IMR-90 (cell line): Measurements from ENCODE around the gene DUSP22. TPM values are rescaled to one million over a fixed set of nuclear protein-coding genes. Genes with fewer than 3 reads are reported as not detected.

ENCODE experiments used
- ATAC-seq: fragments of 200-7000 bp; cut with Tn5 transposase; 2 replicates; pipeline ENCODE4 v1.9.1; 2020; ENCODE audit warnings: low read depth, mild to moderate bottlenecking, moderate library complexity
- BruUV-seq: library from RNA; stranded (reverse); fragments of 400-500 nt; replicated peaks from 2 replicates; lab custom pipeline; 2021; lab: Mats Ljungman, UMichigan
- CTCF ChIA-PET: fragments of 300-600 bp; formaldehyde crosslinking; extraction: SDS; loops from one replicate; lab custom pipeline; 2021; ENCODE audit warnings: antibody characterized with exemption; lab: Yijun Ruan, JAX
- POLR2A ChIA-PET: fragments of 300-600 bp; sonication (Branson Sonifier 250); formaldehyde crosslinking; loops from one replicate; lab custom pipeline; 2022; ENCODE audit warnings: antibody characterized with exemption; ENCODE audit not compliant: unreplicated experiment; lab: Charles Lee
- DNase-seq: peaks from one replicate; pipeline ENCODE4 v3.0.0; 2013
- H2AFZ ChIP-seq: replicated peaks from 2 replicates; pipeline ENCODE3; 2013; ENCODE audit warnings: low read length, mild to moderate bottlenecking; ENCODE audit not compliant: poor library complexity
- H2AK5ac ChIP-seq: 2 replicates; pipeline ENCODE4 v1.6.1; 2013; ENCODE audit warnings: low read depth, low read length, inconsistent platforms
- H2AK9ac ChIP-seq: replicated peaks from 2 replicates; pipeline ENCODE3; 2013; ENCODE audit warnings: mild to moderate bottlenecking, low read depth, low read length, moderate library complexity; ENCODE audit not compliant: poor library complexity
- H2BK120ac ChIP-seq: 2 replicates; pipeline ENCODE4 v1.6.1; 2013; ENCODE audit warnings: low read depth, low read length, inconsistent platforms
- H2BK15ac ChIP-seq: 3 replicates; pipeline ENCODE4 v1.6.1; 2013; ENCODE audit warnings: low read depth, low read length, inconsistent platforms
- H2BK20ac ChIP-seq: 2 replicates; pipeline ENCODE4 v1.6.1; 2013; ENCODE audit warnings: low read depth, mild to moderate bottlenecking, inconsistent platforms, low read length, moderate library complexity
- H2BK5ac ChIP-seq: 2 replicates; pipeline ENCODE4 v1.6.1; 2013; ENCODE audit warnings: mild to moderate bottlenecking, low read depth, low read length, inconsistent platforms; ENCODE audit not compliant: poor library complexity, severe bottlenecking
- H3K14ac ChIP-seq: replicated peaks from 2 replicates; pipeline ENCODE4 v1.6.1; 2013; ENCODE audit warnings: low read depth, low read length, inconsistent platforms
- H3K18ac ChIP-seq: 2 replicates; pipeline ENCODE4 v1.6.1; 2013; ENCODE audit warnings: low read depth, low read length, control low read depth
- H3K23ac ChIP-seq: 2 replicates; pipeline ENCODE4 v1.6.1; 2013; ENCODE audit warnings: low read depth, low read length, inconsistent platforms
- H3K27ac ChIP-seq: 2 replicates; pipeline ENCODE4 v1.5.1; 2013; ENCODE audit warnings: mild to moderate bottlenecking, control low read depth, low read length; ENCODE audit not compliant: insufficient read depth
- H3K27me3 ChIP-seq: 2 replicates; pipeline ENCODE4 v1.6.1; 2013; ENCODE audit warnings: low read length; ENCODE audit not compliant: control insufficient read depth, insufficient read depth
- H3K36me3 ChIP-seq: 2 replicates; pipeline ENCODE4 v1.6.1; 2013; ENCODE audit warnings: low read length, mixed read lengths; ENCODE audit not compliant: control insufficient read depth, insufficient read depth
- H3K4ac ChIP-seq: 2 replicates; pipeline ENCODE4 v1.6.1; 2013; ENCODE audit warnings: low read depth, low read length, inconsistent platforms
- H3K4me1 ChIP-seq: 2 replicates; pipeline ENCODE4 v1.6.1; 2013; ENCODE audit warnings: low read length, mixed read lengths; ENCODE audit not compliant: control insufficient read depth, insufficient read depth
- H3K4me2 ChIP-seq: 2 replicates; pipeline ENCODE4 v1.6.1; 2013; ENCODE audit warnings: low read depth, mild to moderate bottlenecking, control low read depth, low read length, moderate library complexity
- H3K4me3 ChIP-seq: 2 replicates; pipeline ENCODE4 v1.5.1; 2013; ENCODE audit warnings: low read depth, mild to moderate bottlenecking, control low read depth, low read length, moderate library complexity; ENCODE audit not compliant: insufficient read depth
- H3K56ac ChIP-seq: 2 replicates; pipeline ENCODE4 v1.6.1; 2013; ENCODE audit warnings: low read length, inconsistent platforms; ENCODE audit not compliant: insufficient read depth; ENCODE audit errors: extremely low read depth
- H3K79me1 ChIP-seq, 2 experiments: 2 replicates each; pipeline ENCODE4 v1.6.1; 2013; ENCODE audit warnings: low read length in 2 of 2, inconsistent platforms in 1 of 2, low read depth in 1 of 2
- H3K9ac ChIP-seq: 2 replicates; pipeline ENCODE4 v1.6.1; 2013; ENCODE audit warnings: low read depth, low read length, control low read depth
- H3K9me1 ChIP-seq: 2 replicates; pipeline ENCODE4 v1.6.1; 2013; ENCODE audit warnings: low read length, inconsistent platforms; ENCODE audit not compliant: insufficient read depth
- H3K9me3 ChIP-seq: 2 replicates; pipeline ENCODE4 v1.6.1; 2013; ENCODE audit warnings: low read length; ENCODE audit not compliant: control insufficient read depth, insufficient read depth
- H4K20me1 ChIP-seq: 2 replicates; pipeline ENCODE4 v1.6.1; 2013; ENCODE audit warnings: low read length, inconsistent platforms; ENCODE audit not compliant: insufficient read depth
- H4K5ac ChIP-seq: 2 replicates; pipeline ENCODE4 v1.6.1; 2013; ENCODE audit warnings: mild to moderate bottlenecking, low read depth, low read length, control low read depth
- H4K8ac ChIP-seq, 2 experiments: 2 replicates each; pipeline ENCODE4 v1.6.1; 2013; ENCODE audit warnings: low read depth in 2 of 2, low read length in 2 of 2, control low read depth in 1 of 2, inconsistent platforms in 1 of 2
- H4K91ac ChIP-seq: 2 replicates; pipeline ENCODE4 v1.6.1; 2013; ENCODE audit warnings: low read depth, low read length, inconsistent platforms; ENCODE audit not compliant: insufficient read depth
- BHLHE40 ChIP-seq: fragments of 150-350 bp; IDR thresholded peaks from 2 replicates; pipeline ENCODE4 v1.6.1; 2016; ENCODE audit warnings: mild to moderate bottlenecking, low read depth, low read length
- CHD1 ChIP-seq: IDR thresholded peaks from 2 replicates; pipeline ENCODE4 v1.6.1; 2012; ENCODE audit warnings: low read depth, low read length, improper control_type of control experiment
- FOS ChIP-seq: fragments of 150-350 bp; IDR thresholded peaks from 2 replicates; pipeline ENCODE4 v1.6.1; 2016; ENCODE audit warnings: low read depth, low read length
- NFE2L2 ChIP-seq: fragments of 150-350 bp; IDR thresholded peaks from 2 replicates; pipeline ENCODE4 v1.6.1; 2016; ENCODE audit warnings: low read depth, mild to moderate bottlenecking, low read length
- POLR2A ChIP-seq: IDR thresholded peaks from 2 replicates; pipeline ENCODE4 v1.6.1; 2012; ENCODE audit warnings: mild to moderate bottlenecking, low read depth, low read length
- RAD21 ChIP-seq: IDR thresholded peaks from 2 replicates; pipeline ENCODE4 v1.6.1; 2012; ENCODE audit warnings: low read length, improper control_type of control experiment
- WGBS, 2 experiments: methylation state at CpG; one replicate each; pipeline versions ENCODE4 v1.1.5 to v1.1.7; 2013; ENCODE audit warnings: missing lambda C conversion rate in 2 of 2; ENCODE audit not compliant: insufficient read length in 1 of 2; ENCODE audit errors: extremely low coverage in 2 of 2; 5-methylcytosine and 5-hydroxymethylcytosine counted together
- dilution Hi-C: fragments of 300-500 bp; cut with HindIII; formaldehyde crosslinking; loops from one replicate; pipeline ENCODE4 v1.14.3; 2018; ENCODE audit warnings: low sequenced_read_pairs; ENCODE audit not compliant: unreplicated experiment
- in situ Hi-C: fragments of 300-500 bp; cut with MboI; formaldehyde crosslinking; loops from 3 replicates; pipeline ENCODE4 v1.14.3; 2019; ENCODE audit warnings: low sequenced_read_pairs, inconsistent platforms, mixed read lengths
- intact Hi-C: fragments of 100-400 bp; cut with micrococcal nuclease; formaldehyde crosslinking; loops from 2 replicates; pipeline ENCODE4 v1.10.0; 2022
- polyA plus RNA-seq, 3 experiments: library from polyadenylated mRNA; depleted of rRNA; stranded (reverse); fragments of >200 nt; gene quantifications; 2 replicates each; pipeline ENCODE4 v1.2.3, GENCODE V29; 2012; ENCODE audit warnings: low replicate concordance in 1 of 3
- total RNA-seq: library from RNA; depleted of rRNA; stranded (reverse); fragments of >200 nt; gene quantifications from 2 replicates; pipeline ENCODE4 v1.2.3, GENCODE V29; 2012
- TF ChIP-seq, protein P1 (sequence below): conservative IDR thresholded peaks from 2 replicates; pipeline ENCODE4 v1.5.1; 2012; ENCODE audit warnings: mild to moderate bottlenecking, low read depth, low read length, improper control_type of control experiment
- TF ChIP-seq, protein P2 (sequence below): fragments of 150-350 bp; IDR thresholded peaks from 2 replicates; pipeline ENCODE4 v1.6.1; 2017; ENCODE audit warnings: mild to moderate bottlenecking, antibody characterized with exemption, low read length, low read depth

The DUSP22 gene
- total and polyA plus RNA-seq, 2 of the 4 experiments (the other 2 are of a cell fraction) = 7.1 to 8.2 TPM

DNA sequence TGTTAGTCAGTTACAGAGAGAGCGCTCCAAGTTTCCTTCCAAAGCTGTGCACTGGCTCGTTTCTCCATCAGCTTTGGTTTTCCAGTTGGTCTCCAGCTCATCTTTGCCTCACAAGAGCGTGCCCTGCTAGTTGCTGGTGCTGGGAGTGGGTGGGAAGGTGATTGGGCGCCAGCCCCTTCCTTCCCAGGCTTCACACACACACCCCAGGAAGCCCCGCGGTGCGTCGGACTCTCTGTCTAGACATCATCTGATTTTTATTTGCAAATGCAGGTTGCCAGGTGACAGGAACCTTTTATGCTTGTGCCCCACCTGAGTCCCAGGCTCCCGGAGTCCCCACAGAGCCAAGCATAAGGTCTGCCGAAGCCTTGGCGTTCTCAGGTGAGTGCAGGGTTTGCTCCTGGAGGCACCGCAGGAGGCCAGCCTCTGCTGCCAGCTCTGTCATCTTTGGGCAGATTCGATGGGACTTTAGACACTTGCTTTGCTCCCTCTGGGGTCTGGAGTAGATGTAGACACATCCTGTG, 106.3 kb downstream of the DUSP22 start:
- Histone ChIP-seq H2BK20ac (no peak overlapping the region), H3K4me1 (no peaks in the 10 kb centered on the region), H3K79me1 (no peaks in the 10 kb centered on the region), H3K9me3 (no peaks in the 10 kb centered on the region), H3K9ac (no peak overlapping the region), H3K36me3 (no peaks in the 10 kb centered on the region), H2BK120ac (no peak overlapping the region), H3K27me3 (peaks cover 66% of the 10 kb centered on the region), H2BK15ac (no peak overlapping the region), H3K18ac (no peak overlapping the region), H4K91ac (no peak overlapping the region), H3K56ac (no peak overlapping the region), H4K20me1 (no peaks in the 10 kb centered on the region), H4K8ac (no peak overlapping the region), H3K4me2 (no peak overlapping the region), H3K4ac (no peak overlapping the region), H2AK9ac (no peak overlapping the region), H3K27ac (no peak overlapping the region), H3K4me3 (no peak overlapping the region), H2AK5ac (no peak overlapping the region), H2AFZ (no peak overlapping the region), H2BK5ac (no peak overlapping the region), H3K14ac (no peak overlapping the region), H3K9me1 (no peaks in the 10 kb centered on the region), H4K5ac (no peak overlapping the region), H3K23ac (no peak overlapping the region)
- dilution Hi-C loops (no loop called here), intact Hi-C loops (no loop called here), in situ Hi-C loops (no loop called here)
- WGBS, 2 experiments = 71% methylated on average over 4 of the region's 13 CpGs; no CpG with 5 or more reads in 1 of the 2 experiments
- ATAC-seq (no peak), DNase-seq (no peak)
- TF ChIP-seq FOS (no peak), RAD21 (no peak), NFE2L2 (no peak), BHLHE40 (no peak), POLR2A (no peak), CHD1 (no peak)
- TF ChIP-seq, protein P1, sequence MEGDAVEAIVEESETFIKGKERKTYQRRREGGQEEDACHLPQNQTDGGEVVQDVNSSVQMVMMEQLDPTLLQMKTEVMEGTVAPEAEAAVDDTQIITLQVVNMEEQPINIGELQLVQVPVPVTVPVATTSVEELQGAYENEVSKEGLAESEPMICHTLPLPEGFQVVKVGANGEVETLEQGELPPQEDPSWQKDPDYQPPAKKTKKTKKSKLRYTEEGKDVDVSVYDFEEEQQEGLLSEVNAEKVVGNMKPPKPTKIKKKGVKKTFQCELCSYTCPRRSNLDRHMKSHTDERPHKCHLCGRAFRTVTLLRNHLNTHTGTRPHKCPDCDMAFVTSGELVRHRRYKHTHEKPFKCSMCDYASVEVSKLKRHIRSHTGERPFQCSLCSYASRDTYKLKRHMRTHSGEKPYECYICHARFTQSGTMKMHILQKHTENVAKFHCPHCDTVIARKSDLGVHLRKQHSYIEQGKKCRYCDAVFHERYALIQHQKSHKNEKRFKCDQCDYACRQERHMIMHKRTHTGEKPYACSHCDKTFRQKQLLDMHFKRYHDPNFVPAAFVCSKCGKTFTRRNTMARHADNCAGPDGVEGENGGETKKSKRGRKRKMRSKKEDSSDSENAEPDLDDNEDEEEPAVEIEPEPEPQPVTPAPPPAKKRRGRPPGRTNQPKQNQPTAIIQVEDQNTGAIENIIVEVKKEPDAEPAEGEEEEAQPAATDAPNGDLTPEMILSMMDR = no peak
- TF ChIP-seq, protein P2, sequence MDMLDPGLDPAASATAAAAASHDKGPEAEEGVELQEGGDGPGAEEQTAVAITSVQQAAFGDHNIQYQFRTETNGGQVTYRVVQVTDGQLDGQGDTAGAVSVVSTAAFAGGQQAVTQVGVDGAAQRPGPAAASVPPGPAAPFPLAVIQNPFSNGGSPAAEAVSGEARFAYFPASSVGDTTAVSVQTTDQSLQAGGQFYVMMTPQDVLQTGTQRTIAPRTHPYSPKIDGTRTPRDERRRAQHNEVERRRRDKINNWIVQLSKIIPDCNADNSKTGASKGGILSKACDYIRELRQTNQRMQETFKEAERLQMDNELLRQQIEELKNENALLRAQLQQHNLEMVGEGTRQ = no peak
- POLR2A ChIA-PET = no interaction called here
- CTCF ChIA-PET = interaction anchor here (1.0 to 1.3 kb wide), 3 partner anchors 9 to 12 kb away, joined by 3 to 7 read pairs (median 3); no protein-coding TSS in a partner anchor
- BruUV-seq = no TSS peak
